K562 (cell line): Measurements from ENCODE around the gene GLOD4. TPM values are rescaled to one million over a fixed set of nuclear protein-coding genes. Genes with fewer than 3 reads are reported as not detected.

Experiments used
- C11orf30 ChIP-seq: fragments of 450-650 bp; IDR thresholded peaks from 2 replicates; pipeline ENCODE4 v1.6.1; 2016; ENCODE audit warnings: low read depth, mild to moderate bottlenecking
- CHAMP1 ChIP-seq: fragments of 450-650 bp; IDR thresholded peaks from 2 replicates; pipeline ENCODE4 v1.6.1; 2016; ENCODE audit warnings: mild to moderate bottlenecking
- CTBP1 ChIP-seq: fragments of 450-650 bp; IDR thresholded peaks from 2 replicates; pipeline ENCODE4 v1.6.1; 2016; ENCODE audit warnings: borderline replicate concordance
- DIDO1 ChIP-seq: fragments of 450-650 bp; IDR thresholded peaks from 2 replicates; pipeline ENCODE4 v1.6.1; 2016; ENCODE audit warnings: low read depth, missing biosample characterization, missing genetic modification characterization
- ESRRB ChIP-seq: fragments of 250-450 bp; sonication (Bioruptor Pico); IDR thresholded peaks from 2 replicates; pipeline ENCODE4 v1.5.0; 2020; ENCODE audit warnings: mild to moderate bottlenecking, moderate library complexity, borderline replicate concordance
- ETV1 ChIP-seq: fragments of 450-650 bp; conservative IDR thresholded peaks from 2 replicates; pipeline ENCODE4 v1.6.1; 2016; ENCODE audit warnings: missing genetic modification characterization, control low read depth, low read depth, missing compliant biosample characterization
- HMGXB4 ChIP-seq: sonication (generic); formaldehyde crosslinking; IDR thresholded peaks from 2 replicates; pipeline ENCODE4 v1.8.1; 2023; ENCODE audit warnings: mild to moderate bottlenecking, missing genetic modification reagents
- KLF1 ChIP-seq: fragments of 450-650 bp; IDR thresholded peaks from 2 replicates; pipeline ENCODE4 v1.6.1; 2016; ENCODE audit warnings: missing genetic modification characterization, missing compliant biosample characterization
- MAX ChIP-seq: sonication (generic); formaldehyde crosslinking; IDR thresholded peaks from 2 replicates; pipeline ENCODE4 v1.9.0; 2022; ENCODE audit warnings: mild to moderate bottlenecking, missing genetic modification reagents
- NCOA1 ChIP-seq: fragments of 450-650 bp; IDR thresholded peaks from 2 replicates; pipeline ENCODE4 v1.6.1; 2016; ENCODE audit warnings: low read depth
- POLR3G ChIP-seq: IDR thresholded peaks from 2 replicates; pipeline ENCODE4 v1.6.1; 2011; ENCODE audit not compliant: insufficient read length, insufficient replicate concordance; ENCODE audit errors: extremely low read depth
- RAD51 ChIP-seq: fragments of 450-650 bp; IDR thresholded peaks from 2 replicates; pipeline ENCODE4 v1.7.1; 2016; ENCODE audit warnings: low read depth, mild to moderate bottlenecking, borderline replicate concordance
- RBM17 ChIP-seq: fragments of 200-400 bp; formaldehyde crosslinking; IDR thresholded peaks from 2 replicates; pipeline ENCODE4 v1.6.1; 2017; ENCODE audit warnings: low read depth, mild to moderate bottlenecking, low read length, borderline replicate concordance
- SAFB ChIP-seq: fragments of 200-400 bp; formaldehyde crosslinking; IDR thresholded peaks from 2 replicates; pipeline ENCODE4 v1.6.1; 2017; ENCODE audit warnings: low read depth, low read length, borderline replicate concordance
- SIN3A ChIP-seq, 2 experiments: fragments of 150-350 bp in 1 of 2; IDR thresholded peaks; 2 replicates each; pipeline ENCODE4 v1.6.1; 2011 to 2016; ENCODE audit warnings: borderline replicate concordance in 2 of 2, low read depth in 2 of 2, low read length in 2 of 2, mild to moderate bottlenecking in 2 of 2, moderate library complexity in 2 of 2; ENCODE audit not compliant: control insufficient read depth in 1 of 2
- STAT5A ChIP-seq: IDR thresholded peaks from 2 replicates; pipeline ENCODE4 v1.6.1; 2012; ENCODE audit warnings: low read length, inconsistent platforms, borderline replicate concordance
- TAF9B ChIP-seq: fragments of 450-650 bp; IDR thresholded peaks from 2 replicates; pipeline ENCODE4 v1.6.1; 2018; ENCODE audit warnings: mild to moderate bottlenecking; ENCODE audit not compliant: partially characterized antibody
- TBP ChIP-seq: optimal IDR thresholded peaks from 2 replicates; pipeline ENCODE3; 2011; ENCODE audit warnings: low read depth, low read length, improper control_type of control experiment
- TCF7L2 ChIP-seq: fragments of 150-350 bp; IDR thresholded peaks from 2 replicates; pipeline ENCODE4 v1.6.1; 2016; ENCODE audit warnings: low read depth, mild to moderate bottlenecking, low read length, moderate library complexity
- ZC3H8 ChIP-seq: fragments of 450-650 bp; IDR thresholded peaks from 2 replicates; pipeline ENCODE4 v1.6.1; 2017
- ZNF239 ChIP-seq: fragments of 250-450 bp; sonication (Bioruptor Pico); IDR thresholded peaks from 2 replicates; pipeline ENCODE4 v1.4.0; 2020; ENCODE audit warnings: mild to moderate bottlenecking
- ZNF507 ChIP-seq: conservative IDR thresholded peaks from 2 replicates; pipeline ENCODE4 v1.6.1; 2017; ENCODE audit warnings: missing genetic modification characterization, missing compliant biosample characterization
- ZNF655 ChIP-seq: fragments of 250-450 bp; sonication (Bioruptor Pico); IDR thresholded peaks from 2 replicates; pipeline ENCODE4 v1.5.0; 2021
- polyA plus RNA-seq, 8 experiments: library from polyadenylated mRNA; depleted of rRNA in 4 of 8; stranded (reverse) in 5 of 8; unstranded in 3 of 8; fragments of >200 nt; fragmentation: Nextera tagmentation in 2 of 8; fragmentation: Illumina TruSeq in 1 of 8; extraction: Ambion mirVana in 2 of 8; extraction: Trizol in 1 of 8; gene quantifications; 2 replicates each; pipeline versions ENCODE4 v1.2.1 to v1.2.3, GENCODE V29; 2011 to 2014; ENCODE audit warnings: inconsistent platforms in 1 of 8, missing spikeins in 1 of 8
- total RNA-seq, 7 experiments: library from RNA; depleted of rRNA in 6 of 7; stranded (reverse); fragments of >200 nt in 6 of 7; fragmentation: Illumina TruSeq in 2 of 7; extraction: Trizol in 2 of 7; gene quantifications; 2 replicates each; pipeline versions ENCODE4 v1.2.1 to v1.2.3, GENCODE V29; 2011 to 2021; ENCODE audit warnings: low replicate concordance in 1 of 7

GLOD4 gene
- total and polyA plus RNA-seq, 9 of the 15 experiments (the other 6 are each of a cell fraction or from before 2014, with no cell fraction given): 52.0 to 109 (median 64.9) TPM

- TF ChIP-seq ZC3H8 (no peak), ETV1 (tag) (no peak), TAF9B (peak; percentile 68), NCOA1 (no peak), KLF1 (tag) (peak; percentile 37; the same call in 1 of the 2 replicates), ESRRB (CRISPR knock-in tag) (no peak), ZNF507 (tag) (no peak), RAD51 (0 out of 2 replicates have a peak, but pooled peaks have one; percentile 13), TBP (peak; percentile 67), ZNF239 (CRISPR knock-in tag) (no peak), POLR3G (no peak), STAT5A (no peak), SIN3A (IDR thresholded peaks at IDR 0.05; ENCODE audit: borderline replicate concordance in 2 of 2, control insufficient read depth in 1 of 2, low read depth in 2 of 2, low read length in 2 of 2) (peak; percentile 89 to 91; a peak in 2 of 4 replicates), HMGXB4 (no peak; the same call in 1 of the 2 replicates), C11orf30 (peak; percentile 99), TCF7L2 (no peak), DIDO1 (tag) (peak; percentile 91), MAX (peak; percentile 90), SAFB (peak; percentile 83), RBM17 (no peak), CHAMP1 (no peak), CTBP1 (peak; percentile 33), ZNF655 (no peak)
Observed at GRCh38 chr17:781805-782731, at the start of gene GLOD4, which contains the start of gene MRM3 (continued).
